ENCODE data around the gene ATF7. TPM values are rescaled to one million over a fixed set of nuclear protein-coding genes. Genes with fewer than 3 reads are reported as not detected.

The ATF7 gene
- total RNA-seq, 2 donors from 2014 or later = 22.7 to 25.3 TPM

- H3K4me3 Mint-ChIP-seq = no peak overlapping the region
- peaks cover 36% of the 10 kb centered on the region for H3K4me1 Mint-ChIP-seq
- no peak for ATAC-seq
- H3K36me3 Mint-ChIP-seq (ENCODE audit: low read depth) = peaks cover 12% of the 10 kb centered on the region
- no peaks in the 10 kb centered on the region for H3K9me3 ChIP-seq (ENCODE audit: control insufficient read depth, low read length, poor library complexity, severe bottlenecking)
- H3K27ac Mint-ChIP-seq = peak overlapping the region; percentile 63
- DNase-seq = no peak
- H3K27me3 Mint-ChIP-seq = no peaks in the 10 kb centered on the region
Observed at GRCh38 chr12:53462935-53463334, 163.2 kb downstream of the ATF7 start.

GRCh38 chr12:53461591-53461990 lies 164.6 kb downstream of the ATF7 start:
- Mint-ChIP-seq H3K27ac (peak overlapping the region; percentile 84), H3K4me3 (no peak overlapping the region), H3K27me3 (no peaks in the 10 kb centered on the region), H3K36me3 (ENCODE audit: low read depth) (peaks cover 8% of the 10 kb centered on the region), H3K4me1 (peaks cover 30% of the 10 kb centered on the region)
- no peaks in the 10 kb centered on the region for H3K9me3 ChIP-seq (ENCODE audit: control insufficient read depth, low read length, poor library complexity, severe bottlenecking)
- DNase-seq (no peak), ATAC-seq (no peak)

GRCh38 chr12:53461059-53461458 lies 165.1 kb downstream of the ATF7 start:
- Mint-ChIP-seq H3K4me1 (peaks cover 29% of the 10 kb centered on the region), H3K27ac (peak overlapping the region; percentile 84), H3K27me3 (no peaks in the 10 kb centered on the region), H3K36me3 (ENCODE audit: low read depth) (peaks cover 8% of the 10 kb centered on the region), H3K4me3 (peak overlapping the region; percentile 28)
- no peaks in the 10 kb centered on the region for H3K9me3 ChIP-seq (ENCODE audit: control insufficient read depth, low read length, poor library complexity, severe bottlenecking)
- no peak for ATAC-seq
- no peak for DNase-seq

GRCh38 chr12:53459097-53459496 lies 167.1 kb downstream of the ATF7 start:
- H3K4me1 Mint-ChIP-seq = peaks cover 31% of the 10 kb centered on the region
- H3K27ac Mint-ChIP-seq = peak overlapping the region; percentile 84
- H3K27me3 Mint-ChIP-seq = no peaks in the 10 kb centered on the region
- DNase-seq (no peak), ATAC-seq (no peak)
- H3K9me3 ChIP-seq (ENCODE audit: control insufficient read depth, low read length, poor library complexity, severe bottlenecking) = no peaks in the 10 kb centered on the region
- peaks cover 8% of the 10 kb centered on the region for H3K36me3 Mint-ChIP-seq (ENCODE audit: low read depth)
- H3K4me3 Mint-ChIP-seq = no peak overlapping the region

Other genes starting within 250 kb of the ATF7 start
- 10 to 100 TPM; 69.6 to 75.1 TPM for gene SP1, start 246.2 kb downstream of the ATF7 start, total RNA-seq
- not detected for gene AMHR2, start 202.5 kb downstream of the ATF7 start, total RNA-seq
- gene PRR13, start 184.6 kb downstream of the ATF7 start, total RNA-seq = 100 to 1,000 TPM; 168 to 188 TPM
- gene PCBP2, start 174.3 kb downstream of the ATF7 start, total RNA-seq = 1,000 to 10,000 TPM; 1,028 to 1,089 TPM
- 10 to 100 TPM; 25.5 to 28.6 TPM for gene MAP3K12, start 126.9 kb downstream of the ATF7 start, total RNA-seq
- gene TARBP2, start 125.1 kb downstream of the ATF7 start, total RNA-seq = 10 to 100 TPM; 28.4 to 29.3 TPM
- gene NPFF, start 118.9 kb downstream of the ATF7 start, total RNA-seq = not detected
- 100 to 1,000 TPM; 211 to 232 TPM for gene ATP5MC2, start 49.7 kb upstream of the ATF7 start, total RNA-seq
- 100 to 1,000 TPM; 108 to 134 TPM for gene CALCOCO1, start 101.1 kb upstream of the ATF7 start, total RNA-seq
- gene CISTR, start 125.6 kb upstream of the ATF7 start, total RNA-seq = not detected